ENCODE measurements around the gene MTO1. TPM values are rescaled to one million over a fixed set of nuclear protein-coding genes. Genes with fewer than 3 reads are reported as not detected.

MTO1 gene
- total and polyA plus RNA-seq, 2 donors (not counting 1 experiment from before 2014, with no cell fraction given), result 21.5 to 52.4 TPM

DNA sequence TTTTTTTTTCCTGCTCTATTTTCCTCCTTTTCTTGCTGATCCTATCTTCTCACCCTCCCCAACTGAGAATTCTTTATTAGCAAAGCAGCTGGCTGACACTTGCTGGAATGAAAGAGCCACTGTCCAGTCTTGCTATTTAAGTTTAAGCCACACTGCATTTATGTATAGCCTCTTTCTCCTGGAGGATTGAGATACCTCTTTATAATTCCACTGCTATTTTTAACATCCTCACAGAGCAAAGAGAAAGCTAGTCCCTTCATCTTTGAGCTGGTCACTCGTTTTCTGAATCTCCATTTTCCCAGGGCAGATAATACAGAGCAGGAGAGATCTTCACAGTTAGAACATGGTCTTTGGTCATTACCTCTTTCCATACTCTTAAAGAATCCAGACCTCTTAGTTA lies 95.3 kb downstream of the MTO1 start:
- Histone ChIP-seq H3K9me3 (ENCODE audit: control insufficient read depth, insufficient read depth, low read depth, low read length) (no peaks in the 10 kb centered on the region), H3K4me1 (ENCODE audit: control insufficient read depth, extremely low read depth, insufficient read depth, low read length) (no peaks in the 10 kb centered on the region), H3K4me2 (ENCODE audit: extremely low read depth, insufficient read depth, low read length) (no peak overlapping the region), H3K27me3 (ENCODE audit: control insufficient read depth, insufficient read depth, low read length) (no peaks in the 10 kb centered on the region), H4K20me1 (ENCODE audit: control insufficient read depth, extremely low read depth, insufficient read depth, low read length) (no peaks in the 10 kb centered on the region), H3K36me3 (ENCODE audit: control insufficient read depth, insufficient read depth, low read length) (no peaks in the 10 kb centered on the region), H3K79me2 (ENCODE audit: control insufficient read depth, insufficient read depth, low read length) (no peaks in the 10 kb centered on the region), H3K9ac (ENCODE audit: insufficient read depth, low read length) (no peak overlapping the region), H2AFZ (ENCODE audit: low read length) (no peak overlapping the region), H3K27ac (ENCODE audit: insufficient read depth, low read length) (no peak overlapping the region), H3K4me3 (replicated peaks in 1 of 4; ENCODE audit: control extremely low read depth in 1 of 4, insufficient read depth in 1 of 4, low read depth in 3 of 4, low read length in 4 of 4) (no peak overlapping the region)
- DNase-seq (ENCODE audit: low read depth in 2 of 2), result no peak
- TF ChIP-seq, protein P1, sequence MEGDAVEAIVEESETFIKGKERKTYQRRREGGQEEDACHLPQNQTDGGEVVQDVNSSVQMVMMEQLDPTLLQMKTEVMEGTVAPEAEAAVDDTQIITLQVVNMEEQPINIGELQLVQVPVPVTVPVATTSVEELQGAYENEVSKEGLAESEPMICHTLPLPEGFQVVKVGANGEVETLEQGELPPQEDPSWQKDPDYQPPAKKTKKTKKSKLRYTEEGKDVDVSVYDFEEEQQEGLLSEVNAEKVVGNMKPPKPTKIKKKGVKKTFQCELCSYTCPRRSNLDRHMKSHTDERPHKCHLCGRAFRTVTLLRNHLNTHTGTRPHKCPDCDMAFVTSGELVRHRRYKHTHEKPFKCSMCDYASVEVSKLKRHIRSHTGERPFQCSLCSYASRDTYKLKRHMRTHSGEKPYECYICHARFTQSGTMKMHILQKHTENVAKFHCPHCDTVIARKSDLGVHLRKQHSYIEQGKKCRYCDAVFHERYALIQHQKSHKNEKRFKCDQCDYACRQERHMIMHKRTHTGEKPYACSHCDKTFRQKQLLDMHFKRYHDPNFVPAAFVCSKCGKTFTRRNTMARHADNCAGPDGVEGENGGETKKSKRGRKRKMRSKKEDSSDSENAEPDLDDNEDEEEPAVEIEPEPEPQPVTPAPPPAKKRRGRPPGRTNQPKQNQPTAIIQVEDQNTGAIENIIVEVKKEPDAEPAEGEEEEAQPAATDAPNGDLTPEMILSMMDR (conservative IDR thresholded peaks at IDR 0.05 in 1 of 2, IDR thresholded peaks at IDR 0.05 in 1 of 2; ENCODE audit: low read depth in 1 of 2, low read length in 2 of 2), result no peak
- TF ChIP-seq EZH2 (IDR thresholded peaks at IDR 0.05; ENCODE audit: low read length, missing control alignments), result no peak

Other genes starting within 250 kb of the MTO1 start
- not detected in 2 replicates for gene KHDC1L, start 236.2 kb upstream of the MTO1 start, total RNA-seq
- 0.12 and 0.19 TPM in 2 replicates for gene KHDC1L, start 236.2 kb upstream of the MTO1 start, polyA plus RNA-seq
- 5.1 and 5.6 TPM in 2 replicates for gene KHDC1, start 198.5 kb upstream of the MTO1 start, total RNA-seq
- 5.3 and 7.0 TPM in 2 replicates for gene KHDC1, start 198.5 kb upstream of the MTO1 start, polyA plus RNA-seq
- not detected in 2 replicates for gene DPPA5, start 107.5 kb upstream of the MTO1 start, total RNA-seq
- gene DPPA5, start 107.5 kb upstream of the MTO1 start, polyA plus RNA-seq, result not detected in 2 replicates
- not detected in 2 replicates for gene KHDC3L, start 99.1 kb upstream of the MTO1 start, total RNA-seq
- gene KHDC3L, start 99.1 kb upstream of the MTO1 start, polyA plus RNA-seq, result not detected in 2 replicates
- 0.17 TPM in 1 of 2 replicates, not detected in the other for gene OOEP, start 91.8 kb upstream of the MTO1 start, total RNA-seq
- 0.08 TPM in 1 of 2 replicates, not detected in the other for gene OOEP, start 91.8 kb upstream of the MTO1 start, polyA plus RNA-seq
- gene DDX43, start 66.9 kb upstream of the MTO1 start, total RNA-seq, result 2.0 and 3.1 TPM in 2 replicates
- gene DDX43, start 66.9 kb upstream of the MTO1 start, polyA plus RNA-seq, result 1.0 and 1.5 TPM in 2 replicates
- gene CGAS, start 9.4 kb upstream of the MTO1 start, total RNA-seq, result 5.0 and 5.9 TPM in 2 replicates
- 1.6 and 2.7 TPM in 2 replicates for gene CGAS, start 9.4 kb upstream of the MTO1 start, polyA plus RNA-seq
- gene EEF1A1, start 59.3 kb downstream of the MTO1 start, total RNA-seq, result 21,405 and 36,498 TPM in 2 replicates
- gene EEF1A1, start 59.3 kb downstream of the MTO1 start, polyA plus RNA-seq, result 13,707 and 15,755 TPM in 2 replicates
- gene SLC17A5, start 192.3 kb downstream of the MTO1 start, total RNA-seq, result 21.6 and 39.3 TPM in 2 replicates
- gene SLC17A5, start 192.3 kb downstream of the MTO1 start, polyA plus RNA-seq, result 34.1 and 56.8 TPM in 2 replicates
- 12.8 and 51.2 TPM in 2 replicates for gene CD109, start 234.5 kb downstream of the MTO1 start, total RNA-seq
- gene CD109, start 234.5 kb downstream of the MTO1 start, polyA plus RNA-seq, result 48.4 and 52.6 TPM in 2 replicates

Data from fibroblast of lung (primary cell).